Measurements from ENCODE around the gene XPNPEP1. TPM values are rescaled to one million over a fixed set of nuclear protein-coding genes. Genes with fewer than 3 reads are reported as not detected.
A peak's percentile ranks its signal among the peaks of the same experiment; 100 is the strongest.

XPNPEP1 gene
- total and polyA plus RNA-seq, 5 experiments from 2014 or later = 16.6 to 42.3 (median 19.9) TPM

GRCh38 chr10:109881769-109882057 is 41.6 kb downstream of the XPNPEP1 start:
- no peak for DNase-seq
- no peak for ATAC-seq
- POLR2A ChIA-PET = no interaction called here
- Mint-ChIP-seq H3K4me1 (peaks cover 0 to 5% (median 3%) of the 10 kb centered on the region in 4 donors), H3K27ac (no peak overlapping the region), H3K9me3 (no peaks in the 10 kb centered on the region), H3K27me3 (no peaks in the 10 kb centered on the region), H3K4me3 (no peak overlapping the region), H3K36me3 (peaks cover 0 to 80% (median 31%) of the 10 kb centered on the region in 3 donors)

GRCh38 chr10:109880886-109881768 is 42.2 kb downstream of the XPNPEP1 start:
- ATAC-seq (no peak), DNase-seq (no peak)
- peak overlapping the region in 1 of 10 donors; percentile 51 for H3K27ac Mint-ChIP-seq
- H3K4me1 Mint-ChIP-seq = peaks cover 0 to 5% (median 3%) of the 10 kb centered on the region in 4 donors
- H3K27me3 Mint-ChIP-seq = no peaks in the 10 kb centered on the region
- peaks cover 0 to 81% (median 34%) of the 10 kb centered on the region in 3 donors for H3K36me3 Mint-ChIP-seq
- POLR2A ChIA-PET = no interaction called here
- H3K4me3 Mint-ChIP-seq = no peak overlapping the region
- no peaks in the 10 kb centered on the region for H3K9me3 Mint-ChIP-seq

GRCh38 chr10:109877546-109877945 is 45.8 kb downstream of the XPNPEP1 start:
- H3K27me3 Mint-ChIP-seq = no peaks in the 10 kb centered on the region
- H3K4me1 Mint-ChIP-seq = no peaks in the 10 kb centered on the region
- no peaks in the 10 kb centered on the region for H3K9me3 Mint-ChIP-seq
- no peak overlapping the region for H3K4me3 Mint-ChIP-seq
- ATAC-seq (no peak), DNase-seq (no peak)
- no peak overlapping the region for H3K27ac Mint-ChIP-seq
- POLR2A ChIA-PET = no interaction called here
- peaks cover 3 to 86% (median 50%) of the 10 kb centered on the region in 3 donors for H3K36me3 Mint-ChIP-seq

- Mint-ChIP-seq H3K9me3 (no peaks in the 10 kb centered on the region), H3K27ac (no peak overlapping the region), H3K36me3 (peaks cover 10 to 89% (median 57%) of the 10 kb centered on the region in 3 donors), H3K4me1 (no peaks in the 10 kb centered on the region), H3K27me3 (no peaks in the 10 kb centered on the region), H3K4me3 (no peak overlapping the region)
- POLR2A ChIA-PET = no interaction called here
- no peak for DNase-seq
- ATAC-seq = no peak
Observed at GRCh38 chr10:109875828-109876821, 47.2 kb downstream of the XPNPEP1 start.

- Mint-ChIP-seq H3K9me3 (no peaks in the 10 kb centered on the region), H3K36me3 (peaks cover 10 to 89% (median 57%) of the 10 kb centered on the region in 3 donors), H3K4me3 (no peak overlapping the region), H3K27ac (no peak overlapping the region), H3K27me3 (no peaks in the 10 kb centered on the region), H3K4me1 (no peaks in the 10 kb centered on the region)
- POLR2A ChIA-PET = no interaction called here
- ATAC-seq = no peak
- DNase-seq = no peak
Observed at GRCh38 chr10:109875151-109875568, 48.2 kb downstream of the XPNPEP1 start.

GRCh38 chr10:109871476-109871875 is 51.8 kb downstream of the XPNPEP1 start:
- POLR2A ChIA-PET = no interaction called here
- peaks cover 22 to 98% (median 74%) of the 10 kb centered on the region in 3 donors for H3K36me3 Mint-ChIP-seq
- no peak for DNase-seq
- H3K27me3 Mint-ChIP-seq = no peaks in the 10 kb centered on the region
- H3K4me3 Mint-ChIP-seq = no peak overlapping the region
- no peak for ATAC-seq
- H3K4me1 Mint-ChIP-seq = no peaks in the 10 kb centered on the region
- no peaks in the 10 kb centered on the region for H3K9me3 Mint-ChIP-seq
- H3K27ac Mint-ChIP-seq = peak overlapping the region in 1 of 10 donors; percentile 21

GRCh38 chr10:109866995-109867635 is 56.2 kb downstream of the XPNPEP1 start:
- H3K4me1 Mint-ChIP-seq = no peaks in the 10 kb centered on the region
- DNase-seq (no peak), ATAC-seq (no peak)
- H3K9me3 Mint-ChIP-seq = peaks cover 12 to 32% (median 20%) of the 10 kb centered on the region in 9 donors
- no peak overlapping the region for H3K27ac Mint-ChIP-seq
- H3K4me3 Mint-ChIP-seq = no peak overlapping the region
- POLR2A ChIA-PET = no interaction called here
- peaks cover 50 to 96% (median 91%) of the 10 kb centered on the region in 3 donors for H3K36me3 Mint-ChIP-seq
- no peaks in the 10 kb centered on the region for H3K27me3 Mint-ChIP-seq

- POLR2A ChIA-PET = no interaction called here
- ATAC-seq (no peak), DNase-seq (no peak)
- H3K4me3 Mint-ChIP-seq = no peak overlapping the region
- H3K9me3 Mint-ChIP-seq = peaks cover 12 to 32% (median 20%) of the 10 kb centered on the region in 9 donors
- H3K4me1 Mint-ChIP-seq = no peaks in the 10 kb centered on the region
- peaks cover 44 to 89% (median 86%) of the 10 kb centered on the region in 3 donors for H3K36me3 Mint-ChIP-seq
- H3K27me3 Mint-ChIP-seq = no peaks in the 10 kb centered on the region
- H3K27ac Mint-ChIP-seq = no peak overlapping the region
Observed at GRCh38 chr10:109866168-109866994, 56.9 kb downstream of the XPNPEP1 start.

- Mint-ChIP-seq H3K4me1 (peaks cover 0 to 2% (median 0%) of the 10 kb centered on the region in 4 donors), H3K27me3 (no peaks in the 10 kb centered on the region), H3K9me3 (peaks cover 12 to 32% (median 21%) of the 10 kb centered on the region in 9 donors), H3K27ac (no peak overlapping the region), H3K4me3 (no peak overlapping the region), H3K36me3 (peaks cover 50 to 70% (median 69%) of the 10 kb centered on the region in 3 donors)
- no peak for ATAC-seq
- POLR2A ChIA-PET = no interaction called here
- no peak for DNase-seq
Observed at GRCh38 chr10:109863775-109864174, 59.5 kb downstream of the XPNPEP1 start.

- H3K27ac Mint-ChIP-seq = no peak overlapping the region
- H3K27me3 Mint-ChIP-seq = no peaks in the 10 kb centered on the region
- peaks cover 12 to 32% (median 21%) of the 10 kb centered on the region in 9 donors for H3K9me3 Mint-ChIP-seq
- POLR2A ChIA-PET = no interaction called here
- H3K4me3 Mint-ChIP-seq = no peak overlapping the region
- ATAC-seq = no peak
- H3K4me1 Mint-ChIP-seq = peaks cover 0 to 2% (median 0%) of the 10 kb centered on the region in 4 donors
- DNase-seq = no peak
- peaks cover 41 to 59% (median 58%) of the 10 kb centered on the region in 3 donors for H3K36me3 Mint-ChIP-seq
Observed at GRCh38 chr10:109862738-109863137, 60.6 kb downstream of the XPNPEP1 start.

GRCh38 chr10:109862041-109862440 is 61.3 kb downstream of the XPNPEP1 start:
- DNase-seq (no peak), ATAC-seq (no peak)
- H3K36me3 Mint-ChIP-seq = peaks cover 38 to 52% (median 51%) of the 10 kb centered on the region in 3 donors
- POLR2A ChIA-PET = no interaction called here
- peaks cover 12 to 32% (median 21%) of the 10 kb centered on the region in 9 donors for H3K9me3 Mint-ChIP-seq
- H3K27me3 Mint-ChIP-seq = no peaks in the 10 kb centered on the region
- peak overlapping the region in 1 of 10 donors; percentile 8 for H3K27ac Mint-ChIP-seq
- peaks cover 0 to 2% (median 0%) of the 10 kb centered on the region in 4 donors for H3K4me1 Mint-ChIP-seq
- no peak overlapping the region for H3K4me3 Mint-ChIP-seq

- POLR2A ChIA-PET = no interaction called here
- Mint-ChIP-seq H3K4me3 (no peak overlapping the region), H3K4me1 (peaks cover 0 to 2% (median 0%) of the 10 kb centered on the region in 4 donors), H3K9me3 (peaks cover 12 to 32% (median 21%) of the 10 kb centered on the region in 9 donors), H3K27me3 (no peaks in the 10 kb centered on the region), H3K27ac (no peak overlapping the region), H3K36me3 (peaks cover 38 to 43% (median 43%) of the 10 kb centered on the region in 3 donors)
- ATAC-seq = no peak
- DNase-seq = no peak
Observed at GRCh38 chr10:109861081-109861480, 62.2 kb downstream of the XPNPEP1 start.

Data from naive thymus-derived CD8-positive, alpha-beta T cell (primary cell).